Transverse colon (tissue), 4 donors: ENCODE measurements around the gene HIF1A.

ENCODE experiments used
- POLR2A ChIP-seq: fragments of 450-650 bp; IDR thresholded peaks from one replicate; pipeline ENCODE4 v1.6.1; 2016; ENCODE audit warnings: antibody characterized with exemption, mild to moderate bottlenecking, moderate library complexity
- POLR2AphosphoS5 ChIP-seq, 3 donors: sonication (generic); formaldehyde crosslinking; IDR thresholded peaks; one replicate each; pipeline ENCODE4 v1.6.1; 2016; ENCODE audit warnings: antibody characterized with exemption in 3 of 3
- TF ChIP-seq, protein P1 (sequence below), 5 experiments: fragments of 200-600 bp in 3 of 5; fragments of 450-650 bp in 2 of 5; sonication (generic) in 3 of 5; IDR thresholded peaks; 1 replicate in 2 of 5; 2 replicates in 3 of 5; pipeline ENCODE4 v1.5.1; 2016 to 2017; ENCODE audit warnings: antibody characterized with exemption in 5 of 5, inconsistent platforms in 3 of 5, mild to moderate bottlenecking in 2 of 5, moderate library complexity in 1 of 5

DNA sequence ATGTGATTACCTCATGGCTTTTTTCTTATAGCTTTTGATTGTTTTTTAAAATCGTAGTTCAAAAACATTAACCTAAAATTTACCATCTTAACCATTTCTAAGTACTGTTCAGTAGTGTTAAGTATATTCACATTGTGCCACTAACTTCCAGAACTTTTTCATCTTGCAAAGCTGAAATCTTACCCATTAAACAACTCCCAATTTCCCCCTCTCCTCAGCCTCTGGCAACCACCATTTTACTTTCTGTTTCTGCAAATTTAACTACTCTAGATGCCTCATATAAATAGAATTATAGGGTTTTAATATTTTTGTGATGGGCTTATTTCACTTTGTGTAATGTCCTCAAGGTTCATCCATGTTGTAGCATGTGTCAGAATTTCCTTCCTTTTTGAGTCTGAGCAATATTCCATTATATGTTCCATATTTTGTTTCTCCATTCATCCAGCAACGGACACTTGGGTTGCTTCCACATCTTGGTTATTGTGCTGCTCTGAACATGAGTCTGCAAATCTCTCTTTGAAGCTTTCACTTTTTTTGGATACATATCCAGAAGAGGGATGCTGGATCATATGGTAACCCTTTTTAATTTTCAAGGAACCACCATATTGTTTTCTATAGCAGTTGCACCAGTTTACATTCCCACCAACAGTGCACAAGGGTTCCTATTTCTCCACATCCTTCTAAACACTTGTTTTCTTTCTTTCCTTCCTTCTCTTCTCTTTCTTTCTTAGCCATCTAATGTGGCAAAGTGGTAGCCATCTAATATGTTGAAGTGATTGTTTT is 5.0 kb downstream of the HIF1A start:
- TF ChIP-seq, protein P1, sequence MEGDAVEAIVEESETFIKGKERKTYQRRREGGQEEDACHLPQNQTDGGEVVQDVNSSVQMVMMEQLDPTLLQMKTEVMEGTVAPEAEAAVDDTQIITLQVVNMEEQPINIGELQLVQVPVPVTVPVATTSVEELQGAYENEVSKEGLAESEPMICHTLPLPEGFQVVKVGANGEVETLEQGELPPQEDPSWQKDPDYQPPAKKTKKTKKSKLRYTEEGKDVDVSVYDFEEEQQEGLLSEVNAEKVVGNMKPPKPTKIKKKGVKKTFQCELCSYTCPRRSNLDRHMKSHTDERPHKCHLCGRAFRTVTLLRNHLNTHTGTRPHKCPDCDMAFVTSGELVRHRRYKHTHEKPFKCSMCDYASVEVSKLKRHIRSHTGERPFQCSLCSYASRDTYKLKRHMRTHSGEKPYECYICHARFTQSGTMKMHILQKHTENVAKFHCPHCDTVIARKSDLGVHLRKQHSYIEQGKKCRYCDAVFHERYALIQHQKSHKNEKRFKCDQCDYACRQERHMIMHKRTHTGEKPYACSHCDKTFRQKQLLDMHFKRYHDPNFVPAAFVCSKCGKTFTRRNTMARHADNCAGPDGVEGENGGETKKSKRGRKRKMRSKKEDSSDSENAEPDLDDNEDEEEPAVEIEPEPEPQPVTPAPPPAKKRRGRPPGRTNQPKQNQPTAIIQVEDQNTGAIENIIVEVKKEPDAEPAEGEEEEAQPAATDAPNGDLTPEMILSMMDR (IDR thresholded peaks at IDR 0.05) = no peak
- TF ChIP-seq POLR2A (no peak), POLR2AphosphoS5 (IDR thresholded peaks at IDR 0.05) (no peak)
